Right forelimb (tissue), 1 donor: ENCODE measurements around the gene NDUFS2.

ENCODE experiments used
- DNase-seq: peaks from one replicate; pipeline ENCODE4 v3.0.0-alpha.2; 2018

NDUFS2 gene

GRCh38 chr1:161201836-161202712, at the start of gene NDUFS2:
NDUFS2 (plus strand) TSS chr1:161202367; CDS start chr1:161202386, 19 bp downstream.
- peak; percentile 97 for DNase-seq

GRCh38 chr1:161153176-161153575, 49.0 kb upstream of the NDUFS2 start:
- no peak for DNase-seq

- DNase-seq: peak; percentile 87
Observed at GRCh38 chr1:161153682-161154337, 48.4 kb upstream of the NDUFS2 start, which contains the start of gene UFC1. UFC1 (plus strand) TSS chr1:161153978; CDS start chr1:161153998, 20 bp downstream.

- DNase-seq: no peak
Observed at GRCh38 chr1:161157867-161158266, 44.3 kb upstream of the NDUFS2 start.

- no peak for DNase-seq
Observed at GRCh38 chr1:161158316-161159010, 43.7 kb upstream of the NDUFS2 start.

GRCh38 chr1:161159087-161159912, 42.9 kb upstream of the NDUFS2 start, which contains the start of gene USP21:
USP21 (plus strand) TSS chr1:161159500; CDS start chr1:161160641, 1,141 bp downstream.
- DNase-seq: peak; percentile 95

- no peak for DNase-seq
Observed at GRCh38 chr1:161159913-161160243, 42.3 kb upstream of the NDUFS2 start.

- no peak for DNase-seq
Observed at GRCh38 chr1:161160671-161161145, 41.5 kb upstream of the NDUFS2 start.

GRCh38 chr1:161161652-161162051, 40.5 kb upstream of the NDUFS2 start:
- no peak for DNase-seq

GRCh38 chr1:161162052-161162451, 40.1 kb upstream of the NDUFS2 start:
- no peak for DNase-seq

- no peak for DNase-seq
Observed at GRCh38 chr1:161162806-161163205, 39.4 kb upstream of the NDUFS2 start.

GRCh38 chr1:161163793-161164192, 38.4 kb upstream of the NDUFS2 start:
- DNase-seq: no peak

GRCh38 chr1:161164901-161165610, 37.1 kb upstream of the NDUFS2 start:
- DNase-seq: no peak

- peak; percentile 95 for DNase-seq
Observed at GRCh38 chr1:161165742-161166668, 36.2 kb upstream of the NDUFS2 start, which contains the start of gene PPOX. PPOX (plus strand) TSS chr1:161166426; CDS start chr1:161166848, 422 bp downstream.

- no peak for DNase-seq
Observed at GRCh38 chr1:161166669-161167548, 35.3 kb upstream of the NDUFS2 start.

GRCh38 chr1:161168906-161169305, 33.3 kb upstream of the NDUFS2 start:
- DNase-seq: no peak

- DNase-seq: no peak
Observed at GRCh38 chr1:161171191-161171590, 31.0 kb upstream of the NDUFS2 start.

GRCh38 chr1:161171696-161172095, 30.5 kb upstream of the NDUFS2 start:
- no peak for DNase-seq

GRCh38 chr1:161172349-161172748, 29.8 kb upstream of the NDUFS2 start:
- no peak for DNase-seq
